RCC 7860 (cell line): ENCODE results near the gene TRIO.

Source experiments
- DNase-seq: peaks from one replicate; pipeline ENCODE4 v3.0.0-alpha.2; 2015; ENCODE audit warnings: low spot score
- FAIRE-seq: peaks from 2 replicates; lab custom pipeline; 2012; peaks lifted over from hg19 to GRCh38; lab: Jason Lieb, UNC

Gene TRIO

GRCh38 chr5:14342306-14342705 is 199.2 kb downstream of the TRIO start:
- FAIRE-seq (no peak), DNase-seq (peak; percentile 39)

GRCh38 chr5:14343376-14343775 is 200.2 kb downstream of the TRIO start:
- no peak for FAIRE-seq

GRCh38 chr5:14347522-14347921 is 204.4 kb downstream of the TRIO start:
- DNase-seq, result no peak
- no peak for FAIRE-seq

More at GRCh38 chr5:14343376-14343775, 200.2 kb downstream of the TRIO start:
- no peak for DNase-seq

- no peak for DNase-seq
- no peak for FAIRE-seq
Measured at GRCh38 chr5:14348142-14348541, 205.0 kb downstream of the TRIO start.

GRCh38 chr5:14349029-14349428 is 205.9 kb downstream of the TRIO start:
- no peak for DNase-seq
- no peak for FAIRE-seq

- DNase-seq, result no peak
- no peak for FAIRE-seq
Measured at GRCh38 chr5:14351086-14351661, 208.0 kb downstream of the TRIO start.

- FAIRE-seq, result peak; percentile 44
- peak; percentile 74 for DNase-seq
Measured at GRCh38 chr5:14351845-14352712, 208.9 kb downstream of the TRIO start.

- FAIRE-seq (no peak), DNase-seq (no peak)
Measured at GRCh38 chr5:14353726-14354474, 210.8 kb downstream of the TRIO start.

GRCh38 chr5:14355391-14355790 is 212.2 kb downstream of the TRIO start:
- no peak for FAIRE-seq

GRCh38 chr5:14356305-14356704 is 213.2 kb downstream of the TRIO start:
- no peak for FAIRE-seq
- DNase-seq, result no peak

More at GRCh38 chr5:14355391-14355790, 212.2 kb downstream of the TRIO start:
- no peak for DNase-seq

- FAIRE-seq, result no peak
- no peak for DNase-seq
Measured at GRCh38 chr5:14357441-14357840, 214.3 kb downstream of the TRIO start.

GRCh38 chr5:14357851-14358250 is 214.7 kb downstream of the TRIO start:
- FAIRE-seq, result no peak
- DNase-seq, result no peak

- DNase-seq (no peak), FAIRE-seq (no peak)
Measured at GRCh38 chr5:14358536-14358935, 215.4 kb downstream of the TRIO start.

- DNase-seq (no peak), FAIRE-seq (no peak)
Measured at GRCh38 chr5:14359069-14360043, 216.2 kb downstream of the TRIO start.

GRCh38 chr5:14362491-14362890 is 219.3 kb downstream of the TRIO start:
- FAIRE-seq (no peak), DNase-seq (no peak)

- DNase-seq (peak; percentile 26), FAIRE-seq (peak; percentile 48)
Measured at GRCh38 chr5:14364096-14364495, 221.0 kb downstream of the TRIO start.

- FAIRE-seq (no peak), DNase-seq (no peak)
Measured at GRCh38 chr5:14364576-14365472, 221.7 kb downstream of the TRIO start.

- FAIRE-seq, result no peak
- DNase-seq, result peak; percentile 29
Measured at GRCh38 chr5:14365831-14366430, 222.8 kb downstream of the TRIO start.

- DNase-seq (no peak), FAIRE-seq (no peak)
Measured at GRCh38 chr5:14366763-14367162, 223.6 kb downstream of the TRIO start.
